Breast epithelium (tissue), 4 donors: ENCODE results near the gene GLI3. TPM values are rescaled to one million over a fixed set of nuclear protein-coding genes. Genes with fewer than 3 reads are reported as not detected.

Source experiments
- DNase-seq, 2 donors: peaks; one replicate each; pipeline ENCODE4 v3.0.0-alpha.2; 2019; ENCODE audit warnings: low spot score in 2 of 2
- H3K27ac ChIP-seq, 2 donors: fragments of 200-600 bp; sonication (generic) in 1 of 2; one replicate each; pipeline ENCODE4 v1.5.1; 2016 to 2019; ENCODE audit warnings: mild to moderate bottlenecking in 1 of 2
- H3K27me3 ChIP-seq, 2 donors: fragments of 200-600 bp; sonication (generic) in 1 of 2; one replicate each; pipeline versions ENCODE4 v1.5.1 to v1.6.0; 2017 to 2019; ENCODE audit warnings: control low read depth in 1 of 2, mild to moderate bottlenecking in 1 of 2
- H3K36me3 ChIP-seq: fragments of 200-600 bp; one replicate; pipeline ENCODE4 v1.5.1; 2019
- H3K4me1 ChIP-seq, 2 donors: fragments of 200-600 bp; sonication (generic); one replicate each; pipeline ENCODE4 v1.5.1; 2016 to 2019; ENCODE audit warnings: control low read depth in 1 of 2
- H3K4me3 ChIP-seq, 3 donors: fragments of 200-600 bp; sonication (generic); 1 replicate in 2 of 3; 2 replicates in 1 of 3; pipeline ENCODE4 v1.5.1; 2016 to 2019; ENCODE audit warnings: mild to moderate bottlenecking in 3 of 3, moderate library complexity in 2 of 3
- H3K9me3 ChIP-seq, 2 donors: fragments of 200-600 bp; sonication (generic) in 1 of 2; one replicate each; pipeline ENCODE4 v1.5.1; 2016 to 2019; ENCODE audit warnings: control low read depth in 1 of 2
- POLR2A ChIP-seq: fragments of 450-650 bp; IDR thresholded peaks from one replicate; pipeline ENCODE4 v1.6.1; 2016; ENCODE audit warnings: antibody characterized with exemption, mild to moderate bottlenecking, moderate library complexity
- POLR2AphosphoS5 ChIP-seq, 3 donors: sonication (generic); formaldehyde crosslinking; IDR thresholded peaks; one replicate each; pipeline ENCODE4 v1.6.1; 2017; ENCODE audit warnings: antibody characterized with exemption in 3 of 3
- intact Hi-C: fragments of 100-400 bp; cut with DNase I; formaldehyde crosslinking; loops from one replicate; pipeline ENCODE4 v1.15.1; 2023; ENCODE audit warnings: low total_unique reads
- total RNA-seq, 3 donors: library from RNA; depleted of rRNA; stranded (reverse); fragments of >200 nt; gene quantifications; one replicate each; pipeline ENCODE4 v1.1.0, GENCODE V29; 2016
- TF ChIP-seq, protein P1 (sequence below), 3 donors: fragments of 450-650 bp; IDR thresholded peaks; one replicate each; pipeline ENCODE4 v1.5.1; 2016 to 2017; ENCODE audit warnings: antibody characterized with exemption in 3 of 3, mild to moderate bottlenecking in 3 of 3, moderate library complexity in 3 of 3

Gene GLI3
- total RNA-seq, 3 donors from 2014 or later: 10.2 to 29.9 (median 22.6) TPM

DNA sequence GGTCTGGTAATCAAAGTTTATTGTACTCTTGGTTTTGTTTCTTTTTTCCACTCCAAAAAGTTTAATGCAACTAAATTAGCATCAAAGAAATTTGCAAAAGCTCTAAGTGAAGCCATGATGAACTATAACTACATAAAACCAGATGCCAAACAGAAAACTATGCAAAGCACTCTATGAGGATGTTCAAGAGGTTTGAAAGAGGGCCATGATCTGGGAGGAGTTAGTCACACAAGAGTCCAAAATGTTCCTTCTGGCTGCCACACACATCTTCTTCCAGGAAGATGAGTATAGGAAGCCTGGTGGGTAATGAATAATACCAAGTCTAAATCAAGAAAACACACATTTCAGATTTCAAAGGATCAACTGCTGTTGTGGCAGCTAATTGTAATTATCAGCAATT is 28.4 kb downstream of the GLI3 start:
- H3K27me3 ChIP-seq: no peaks in the 10 kb centered on the region
- H3K27ac ChIP-seq: no peak overlapping the region
- no peak overlapping the region for H3K4me3 ChIP-seq
- TF ChIP-seq POLR2AphosphoS5 (IDR thresholded peaks at IDR 0.05): no peak
- TF ChIP-seq, protein P1, sequence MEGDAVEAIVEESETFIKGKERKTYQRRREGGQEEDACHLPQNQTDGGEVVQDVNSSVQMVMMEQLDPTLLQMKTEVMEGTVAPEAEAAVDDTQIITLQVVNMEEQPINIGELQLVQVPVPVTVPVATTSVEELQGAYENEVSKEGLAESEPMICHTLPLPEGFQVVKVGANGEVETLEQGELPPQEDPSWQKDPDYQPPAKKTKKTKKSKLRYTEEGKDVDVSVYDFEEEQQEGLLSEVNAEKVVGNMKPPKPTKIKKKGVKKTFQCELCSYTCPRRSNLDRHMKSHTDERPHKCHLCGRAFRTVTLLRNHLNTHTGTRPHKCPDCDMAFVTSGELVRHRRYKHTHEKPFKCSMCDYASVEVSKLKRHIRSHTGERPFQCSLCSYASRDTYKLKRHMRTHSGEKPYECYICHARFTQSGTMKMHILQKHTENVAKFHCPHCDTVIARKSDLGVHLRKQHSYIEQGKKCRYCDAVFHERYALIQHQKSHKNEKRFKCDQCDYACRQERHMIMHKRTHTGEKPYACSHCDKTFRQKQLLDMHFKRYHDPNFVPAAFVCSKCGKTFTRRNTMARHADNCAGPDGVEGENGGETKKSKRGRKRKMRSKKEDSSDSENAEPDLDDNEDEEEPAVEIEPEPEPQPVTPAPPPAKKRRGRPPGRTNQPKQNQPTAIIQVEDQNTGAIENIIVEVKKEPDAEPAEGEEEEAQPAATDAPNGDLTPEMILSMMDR (IDR thresholded peaks at IDR 0.05): no peak
- TF ChIP-seq POLR2A: no peak
- no peaks in the 10 kb centered on the region for H3K4me1 ChIP-seq
- intact Hi-C loops: no loop called here
- no peaks in the 10 kb centered on the region for H3K36me3 ChIP-seq
- DNase-seq: no peak
- H3K9me3 ChIP-seq: no peaks in the 10 kb centered on the region

DNA sequence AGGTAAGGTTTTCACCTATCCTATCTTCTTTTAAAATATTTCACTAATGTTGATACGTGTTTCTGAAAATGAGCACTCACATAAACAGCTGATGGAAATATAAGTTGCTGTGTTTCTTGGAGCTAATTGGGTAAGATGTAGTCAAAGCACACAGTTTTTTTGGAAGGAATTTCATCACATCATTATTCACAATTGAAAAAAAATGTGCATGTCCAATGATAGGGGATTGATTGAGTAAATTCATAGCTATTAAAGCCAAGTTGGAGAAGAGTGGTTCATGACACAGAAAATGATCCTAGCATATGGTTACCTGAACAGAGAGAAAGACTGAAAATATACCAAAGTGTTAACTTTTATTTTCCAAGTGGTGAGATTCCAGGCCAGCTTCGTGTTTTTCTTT is 29.6 kb downstream of the GLI3 start:
- intact Hi-C loops: no loop called here
- H3K27me3 ChIP-seq: no peaks in the 10 kb centered on the region
- no peaks in the 10 kb centered on the region for H3K4me1 ChIP-seq
- peak overlapping the region in 1 of 2 donors; percentile 43 for H3K27ac ChIP-seq
- H3K4me3 ChIP-seq: no peak overlapping the region
- TF ChIP-seq, protein P1 (IDR thresholded peaks at IDR 0.05): no peak
- no peak for TF ChIP-seq POLR2A
- TF ChIP-seq POLR2AphosphoS5 (IDR thresholded peaks at IDR 0.05): no peak
- H3K9me3 ChIP-seq: no peaks in the 10 kb centered on the region
- DNase-seq: no peak
- no peaks in the 10 kb centered on the region for H3K36me3 ChIP-seq

DNA sequence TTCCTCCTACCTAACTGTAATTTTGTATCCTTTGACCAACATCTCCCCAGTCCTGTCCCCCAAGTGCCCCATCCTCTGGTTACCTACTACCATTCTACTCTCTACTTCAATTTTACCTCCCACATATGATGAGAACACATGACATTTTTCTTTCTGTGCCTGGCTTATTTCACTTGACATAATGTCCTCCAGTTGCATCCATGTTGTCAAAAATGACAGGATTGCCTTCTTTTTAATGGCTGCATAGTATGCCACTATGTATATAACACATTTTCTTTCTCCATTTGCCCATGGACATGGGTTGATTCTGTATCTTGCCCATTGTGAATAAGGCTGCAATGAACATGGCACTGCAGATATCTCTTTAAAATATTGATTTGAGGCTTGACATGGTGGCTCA is 33.7 kb downstream of the GLI3 start:
- Histone ChIP-seq H3K36me3 (no peaks in the 10 kb centered on the region), H3K27me3 (no peaks in the 10 kb centered on the region), H3K27ac (no peak overlapping the region), H3K4me1 (no peaks in the 10 kb centered on the region), H3K4me3 (no peak overlapping the region), H3K9me3 (no peaks in the 10 kb centered on the region)
- TF ChIP-seq POLR2A (no peak), POLR2AphosphoS5 (IDR thresholded peaks at IDR 0.05) (no peak)
- TF ChIP-seq, protein P1 (IDR thresholded peaks at IDR 0.05): no peak
- intact Hi-C loops: no loop called here
- DNase-seq: no peak

DNA sequence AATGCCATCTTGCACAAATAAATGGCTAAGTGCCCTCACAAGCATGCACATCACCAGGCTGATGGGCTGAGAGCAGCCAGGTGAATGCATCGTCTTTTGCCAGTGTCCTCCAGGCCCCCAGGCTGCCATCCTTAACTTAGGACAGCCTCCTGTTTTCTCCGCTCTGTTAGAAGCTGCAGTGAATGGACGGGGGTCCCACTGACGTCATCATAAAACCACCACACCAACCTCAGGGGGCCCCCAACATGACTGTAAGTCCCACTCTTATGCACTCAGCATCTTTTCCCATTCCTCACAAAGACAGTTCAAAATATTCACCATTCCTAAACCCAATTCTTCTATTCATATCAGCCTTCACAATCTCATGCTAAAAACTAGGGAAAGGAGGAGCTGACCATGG is 34.4 kb downstream of the GLI3 start:
- no peak overlapping the region for H3K27ac ChIP-seq
- no peaks in the 10 kb centered on the region for H3K4me1 ChIP-seq
- H3K9me3 ChIP-seq: no peaks in the 10 kb centered on the region
- H3K4me3 ChIP-seq: no peak overlapping the region
- intact Hi-C loops: no loop called here
- no peaks in the 10 kb centered on the region for H3K36me3 ChIP-seq
- DNase-seq: no peak
- H3K27me3 ChIP-seq: no peaks in the 10 kb centered on the region
- TF ChIP-seq, protein P1 (IDR thresholded peaks at IDR 0.05): no peak
- no peak for TF ChIP-seq POLR2A

DNA sequence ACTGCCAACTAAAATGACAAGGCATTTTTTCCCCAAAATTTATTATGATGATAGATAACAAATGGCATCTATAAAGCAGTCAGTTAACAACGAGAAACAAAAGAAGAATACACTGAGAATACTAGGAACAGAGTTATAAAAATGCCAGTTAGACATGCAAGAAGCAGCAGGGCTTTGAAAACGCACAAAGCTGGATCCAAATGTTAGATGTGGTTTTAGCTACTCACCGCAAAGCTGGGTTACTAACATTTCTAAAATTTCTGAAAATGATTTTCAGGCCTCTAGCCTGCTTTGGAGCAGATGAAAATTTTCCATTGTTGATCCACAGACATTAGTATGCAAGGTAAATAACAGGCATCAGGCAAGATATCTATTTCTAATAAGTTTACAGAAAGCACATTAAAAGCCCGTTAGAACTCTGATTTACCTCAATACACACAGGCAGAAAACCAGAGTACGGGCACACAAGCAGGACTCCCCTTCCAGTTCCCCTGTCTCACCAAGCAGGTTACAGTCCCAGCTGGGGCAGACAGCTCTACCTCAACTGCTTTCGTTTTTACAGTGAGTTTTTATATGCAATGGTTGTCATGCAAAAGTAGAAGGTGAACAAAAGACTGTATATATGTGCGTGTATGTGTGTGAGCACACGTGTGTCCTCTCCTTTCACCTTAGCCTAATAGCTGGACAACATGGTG is 37.9 kb downstream of the GLI3 start:
- intact Hi-C loops: no loop called here
- no peaks in the 10 kb centered on the region for H3K36me3 ChIP-seq
- TF ChIP-seq POLR2AphosphoS5 (IDR thresholded peaks at IDR 0.05) (no peak), POLR2A (no peak)
- TF ChIP-seq, protein P1 (IDR thresholded peaks at IDR 0.05): no peak
- H3K4me3 ChIP-seq: peak overlapping the region in 1 of 3 donors; percentile 22
- H3K4me1 ChIP-seq: no peaks in the 10 kb centered on the region
- H3K27me3 ChIP-seq: no peaks in the 10 kb centered on the region
- no peaks in the 10 kb centered on the region for H3K9me3 ChIP-seq
- DNase-seq: no peak
- peak overlapping the region; percentile 62 to 80 for H3K27ac ChIP-seq
